Occipital lobe (tissue), 2 donors: ENCODE results near the gene CEP128. TPM values are rescaled to one million over a fixed set of nuclear protein-coding genes. Genes with fewer than 3 reads are reported as not detected.

Experiments
- DNase-seq: peaks from one replicate; lab custom pipeline; 2025; lab: John Stamatoyannopoulos, UW
- total RNA-seq: library from RNA; depleted of rRNA; stranded (reverse); fragments of >200 nt; gene quantifications from one replicate; pipeline ENCODE4 v1.2.3, GENCODE V29; 2014

The CEP128 gene
- total RNA-seq, 1 donor from 2014 or later = 38.2 TPM

DNA sequence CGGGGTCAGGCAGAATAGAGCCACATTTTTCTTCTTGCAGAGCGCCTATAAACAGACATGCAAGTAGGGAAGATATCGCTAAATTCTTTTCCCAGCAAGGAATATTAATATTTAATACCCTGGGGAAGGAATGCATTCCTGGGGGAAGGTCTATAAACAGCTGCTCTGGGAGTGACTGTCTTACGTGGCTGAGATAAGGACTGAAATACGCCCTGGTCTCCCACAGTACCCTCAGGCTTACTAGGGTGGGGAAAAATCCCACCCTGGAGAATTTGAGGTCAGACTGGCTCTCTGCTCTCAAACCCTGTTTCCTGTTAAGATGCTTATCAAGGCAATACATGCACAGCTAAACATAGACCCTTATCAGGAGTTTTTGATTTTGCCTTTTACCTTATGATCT, 262.3 kb downstream of the CEP128 start:
- DNase-seq = no peak

DNA sequence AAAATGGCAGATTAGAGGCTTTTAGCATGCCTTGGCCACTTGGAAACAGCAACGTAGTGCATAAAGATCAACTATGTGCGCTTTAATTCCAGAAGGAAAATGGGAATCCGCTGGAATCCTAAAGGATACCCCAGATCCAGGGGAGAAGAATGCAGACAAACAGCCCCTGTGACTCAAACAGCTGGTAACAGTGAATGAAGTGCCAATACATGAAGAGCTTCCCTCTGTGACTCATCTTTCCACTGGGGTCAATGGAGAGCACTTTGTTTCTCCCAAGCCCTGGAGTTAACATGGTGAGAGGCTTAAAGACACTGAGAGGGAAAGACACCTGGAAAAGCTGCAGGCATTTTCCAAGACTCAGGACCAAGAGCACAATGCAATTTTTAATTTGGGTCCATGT, 263.1 kb downstream of the CEP128 start:
- DNase-seq = no peak

DNA sequence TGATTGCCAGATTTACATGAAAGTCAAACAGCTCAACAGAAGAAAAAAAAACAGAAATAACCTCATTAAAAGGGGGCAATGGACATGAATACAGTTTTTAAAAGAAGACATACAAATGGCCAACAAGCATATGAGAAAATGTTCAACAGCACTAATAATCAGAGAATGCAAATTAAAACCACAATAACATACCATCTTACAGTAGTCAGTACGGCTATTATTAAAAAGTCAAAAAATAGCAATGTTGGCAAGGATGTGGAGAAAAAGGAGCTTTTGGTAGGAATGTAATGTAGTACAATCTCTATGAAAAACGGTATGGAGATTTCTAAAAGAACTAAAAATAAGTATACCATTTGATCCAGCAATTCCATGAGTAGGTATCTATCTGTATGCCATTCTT, 272.1 kb downstream of the CEP128 start:
- DNase-seq = no peak

DNA sequence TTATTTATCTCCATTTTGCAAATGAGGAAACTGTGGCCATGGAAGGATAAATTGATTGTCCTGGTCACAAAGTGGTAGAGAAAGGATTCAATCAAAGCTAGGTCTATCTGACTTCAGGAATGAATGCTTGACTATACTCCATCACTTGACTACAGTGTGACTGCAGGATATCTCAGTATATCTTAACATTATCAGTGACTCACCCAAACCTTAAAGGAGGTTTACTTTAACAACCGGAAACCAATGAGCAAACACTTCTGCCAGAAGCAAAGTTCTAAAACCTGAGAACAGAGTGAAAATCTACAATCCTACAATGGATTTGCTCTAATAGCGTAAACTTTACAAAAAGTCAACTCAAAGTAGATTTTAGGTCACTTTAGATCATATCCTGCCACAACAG, 277.0 kb downstream of the CEP128 start:
- DNase-seq = no peak

- no peak for DNase-seq
These were observed 278.0 kb downstream of the CEP128 start for GRCh38 chr14:80663541-80663940.

- no peak for DNase-seq
These were observed 281.8 kb downstream of the CEP128 start for GRCh38 chr14:80659783-80660182.

GRCh38 chr14:80658733-80659132, 282.8 kb downstream of the CEP128 start:
- DNase-seq = no peak

DNA sequence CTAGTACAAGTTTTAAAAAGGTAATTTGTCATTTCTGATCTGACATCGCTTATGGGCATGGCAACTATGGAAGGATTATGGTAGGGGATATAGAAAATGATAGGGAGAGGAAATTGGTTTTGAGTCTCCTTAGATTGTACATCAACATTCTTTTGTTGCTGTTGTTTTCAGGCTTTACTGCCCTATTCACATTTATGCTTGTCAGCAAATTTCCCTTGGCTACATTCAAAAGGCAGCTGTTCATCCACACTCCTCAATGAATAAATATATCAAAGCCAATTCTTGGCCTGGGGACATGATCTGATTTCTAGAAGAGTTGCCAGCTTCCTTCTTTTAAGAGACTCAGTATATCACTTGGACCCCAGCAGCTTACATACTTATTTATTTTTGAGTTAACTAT, 283.4 kb downstream of the CEP128 start:
- DNase-seq = no peak

- no peak for DNase-seq
These were observed 287.6 kb downstream of the CEP128 start for GRCh38 chr14:80653956-80654355.

GRCh38 chr14:80645667-80646413, 295.7 kb downstream of the CEP128 start:
- no peak for DNase-seq

DNA sequence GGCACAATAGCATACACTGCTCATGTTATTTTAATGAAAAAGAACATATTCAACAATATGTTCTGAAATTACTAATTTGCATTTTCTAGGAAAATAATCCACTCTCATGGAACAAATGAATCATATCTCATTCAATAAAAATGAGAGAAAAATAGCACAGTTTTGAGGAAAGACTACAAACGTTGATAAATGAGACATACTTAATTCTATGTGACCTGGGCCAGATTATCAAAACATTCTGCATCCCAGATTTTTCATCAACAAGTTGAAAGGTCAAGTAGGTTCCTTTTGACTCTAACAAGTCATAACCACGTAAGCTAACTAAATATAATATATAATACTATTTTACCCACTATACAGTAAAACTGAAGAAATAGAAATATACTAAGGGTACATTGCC, 296.7 kb downstream of the CEP128 start:
- DNase-seq = no peak

- DNase-seq = no peak
These were observed 302.7 kb downstream of the CEP128 start for GRCh38 chr14:80638620-80639515.

DNA sequence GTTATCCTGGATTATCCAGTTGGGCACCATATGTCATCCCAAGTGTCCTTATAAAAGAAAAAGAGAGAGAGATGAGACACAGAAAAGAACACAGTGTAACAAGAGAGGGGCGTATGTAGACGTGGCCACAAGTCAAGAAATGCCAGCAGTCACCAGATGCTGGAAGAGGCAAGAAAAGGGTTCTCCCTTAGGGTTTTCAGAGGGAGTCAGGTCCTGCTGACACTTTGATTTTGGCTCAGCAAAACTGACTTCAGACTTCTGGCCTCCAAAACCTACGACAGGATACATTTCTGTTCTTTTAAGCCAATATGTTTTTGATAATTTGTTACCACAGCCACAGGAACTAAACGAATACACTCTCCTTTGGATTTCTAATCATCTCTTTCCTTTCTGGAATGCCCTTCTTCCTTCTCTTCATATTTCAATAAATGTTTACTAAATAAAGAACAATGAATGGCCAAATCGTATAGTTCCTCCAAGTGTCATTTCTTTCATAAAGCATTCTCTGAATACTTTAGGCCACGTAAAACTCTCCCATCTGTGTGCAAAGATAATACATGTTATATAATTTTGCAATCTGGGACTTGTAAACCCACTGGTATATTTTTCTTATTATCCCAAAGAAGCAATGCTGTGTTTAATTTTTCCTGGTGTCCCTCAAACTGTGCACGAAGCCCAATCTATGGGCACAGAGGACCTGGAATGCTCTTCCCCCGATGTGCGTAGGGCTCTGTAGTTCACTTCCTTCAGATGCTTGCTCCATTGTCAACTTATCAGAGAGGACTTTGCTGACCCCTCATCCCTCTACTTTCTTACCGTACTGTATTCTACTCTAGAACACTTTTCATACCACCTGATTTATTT, 303.6 kb downstream of the CEP128 start:
- DNase-seq = no peak

- no peak for DNase-seq
These were observed 305.5 kb downstream of the CEP128 start for GRCh38 chr14:80636071-80636470.

DNA sequence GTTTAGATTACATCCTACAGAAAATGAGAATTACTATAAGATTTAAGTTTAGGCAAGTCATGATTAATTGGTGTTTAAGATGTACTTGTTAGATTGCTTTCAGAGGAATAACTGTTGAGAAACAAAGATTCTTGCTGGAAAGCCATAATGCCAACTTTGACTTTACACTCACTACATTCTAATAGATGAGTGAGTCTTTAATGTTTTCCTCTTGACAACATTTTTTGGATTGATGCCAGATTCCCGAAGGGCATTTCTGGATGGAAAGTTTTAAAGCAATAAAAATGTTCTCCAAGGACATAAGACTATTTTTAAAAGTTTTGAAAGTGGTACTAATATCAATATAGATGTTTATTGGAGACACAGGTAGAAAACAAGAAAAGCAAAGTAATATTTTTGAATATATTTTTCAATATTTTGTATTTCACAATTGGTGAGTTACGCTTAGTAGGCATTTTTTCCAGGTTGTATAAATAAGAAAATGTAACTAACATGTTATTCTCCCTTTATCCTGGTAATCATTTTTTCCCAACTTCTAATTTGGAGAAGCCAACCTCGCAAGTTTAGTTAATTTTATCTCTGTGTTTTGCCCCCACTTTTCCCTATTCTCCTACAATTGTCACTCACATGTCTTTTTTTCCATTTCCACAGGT, 307.3 kb downstream of the CEP128 start:
- no peak for DNase-seq

- no peak for DNase-seq
These were observed 311.9 kb downstream of the CEP128 start for GRCh38 chr14:80629606-80630005.

DNA sequence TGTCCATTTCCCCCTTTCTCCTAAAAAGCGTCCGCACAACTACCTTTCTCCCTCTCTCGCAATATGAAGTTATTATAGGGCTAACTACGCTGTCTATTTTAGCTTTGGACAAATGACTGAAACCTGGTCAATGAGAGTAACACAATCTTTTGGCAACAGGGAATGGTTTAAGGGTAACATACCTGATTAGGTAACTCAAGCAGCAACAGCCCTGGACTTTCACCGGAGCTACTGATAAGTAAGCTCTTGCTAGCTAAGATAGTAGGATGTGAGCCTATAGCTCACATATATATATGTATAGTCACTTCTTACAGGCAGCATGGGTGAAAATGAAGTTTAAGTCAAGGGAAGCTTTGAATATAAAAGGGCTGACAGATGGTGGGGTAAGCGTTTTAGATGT, 313.0 kb downstream of the CEP128 start:
- no peak for DNase-seq

DNA sequence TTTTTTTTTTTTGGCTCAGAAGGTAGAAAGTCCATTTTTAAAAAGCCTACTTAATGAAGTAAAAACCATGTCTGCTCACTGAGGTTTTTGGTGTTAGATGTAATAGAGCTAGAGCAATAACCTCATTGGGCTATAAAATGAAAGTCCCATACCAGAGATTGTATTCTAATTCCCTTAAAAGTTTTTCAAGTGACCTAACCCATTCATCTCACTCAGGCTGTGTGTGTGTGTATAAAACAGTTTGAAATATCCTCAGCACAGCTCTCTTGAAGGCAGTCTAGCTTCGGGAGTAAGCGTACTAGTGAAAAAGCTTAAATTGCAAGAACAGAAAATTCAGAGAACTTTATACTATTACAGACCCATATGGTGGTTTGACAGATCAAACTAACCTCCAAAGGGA, 313.8 kb downstream of the CEP128 start:
- no peak for DNase-seq

DNA sequence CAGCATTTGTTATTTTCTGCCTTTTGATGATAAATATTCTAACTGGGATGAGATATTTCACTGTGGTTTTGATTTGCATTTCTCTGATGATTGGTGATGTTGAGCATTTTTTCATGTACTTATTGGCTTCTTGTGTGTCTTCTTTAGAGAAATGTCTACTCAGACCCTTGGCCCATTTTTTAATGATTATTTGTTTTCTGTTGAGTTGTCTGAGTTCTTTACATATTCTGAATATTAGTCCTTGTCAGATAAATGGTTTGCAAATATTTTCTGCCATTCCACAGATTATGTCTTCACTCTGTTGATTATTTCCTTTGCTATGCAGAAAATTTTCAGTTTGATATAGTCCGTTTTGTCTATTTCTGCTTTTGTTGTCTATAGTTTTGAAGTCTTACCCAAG, 317.0 kb downstream of the CEP128 start:
- DNase-seq = no peak

DNA sequence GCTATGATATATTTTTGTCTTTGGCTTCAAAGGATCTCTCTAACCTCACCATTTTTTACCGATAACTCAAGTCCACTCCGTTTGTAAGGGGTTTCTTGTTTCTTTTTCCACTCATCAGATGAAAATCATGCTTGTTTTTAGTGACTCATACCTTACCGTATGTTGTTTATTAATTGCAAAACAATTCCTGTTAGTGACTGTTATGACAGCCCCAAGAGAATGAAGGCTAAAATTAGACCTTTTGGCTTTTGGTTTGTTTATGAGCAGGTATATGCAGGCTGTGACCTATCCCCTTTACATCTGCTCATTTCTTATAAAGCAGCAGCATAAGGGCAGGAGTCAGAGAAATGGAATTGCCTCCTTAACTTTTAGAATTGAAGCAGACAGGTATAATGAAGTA, 319.8 kb downstream of the CEP128 start:
- no peak for DNase-seq

- DNase-seq = no peak
These were observed 321.1 kb downstream of the CEP128 start for GRCh38 chr14:80620434-80620833.
